HEK293 (cell line): ENCODE results near the gene S100A13.

Experiments
- CTCF ChIA-PET: fragments of 350-600 bp; formaldehyde crosslinking; extraction: SDS; loops from one replicate; lab custom pipeline; 2021; ENCODE audit warnings: antibody characterized with exemption; lab: Yijun Ruan, JAX
- POLR2A ChIA-PET: fragments of 300-600 bp; formaldehyde crosslinking; extraction: SDS; loops from one replicate; lab custom pipeline; 2020; ENCODE audit warnings: antibody characterized with exemption, inconsistent platforms; lab: Yijun Ruan, JAX
- H3K27ac ChIP-seq: fragments of 200-500 bp; sonication (Bioruptor generic); 2 replicates; pipeline ENCODE4 v1.5.1; 2014; ENCODE audit warnings: low read depth, low read length, control low read depth, inconsistent platforms; ENCODE audit errors: extremely low read depth
- H3K36me3 ChIP-seq, 2 experiments: fragments of 200-500 bp in 1 of 2; sonication (Bioruptor generic) in 1 of 2; 1 replicate in 1 of 2; 2 replicates in 1 of 2; pipeline ENCODE4 v1.5.1; 2014 to 2017; ENCODE audit warnings: inconsistent platforms in 2 of 2, low read length in 2 of 2; ENCODE audit not compliant: control insufficient read depth in 2 of 2, insufficient read depth in 1 of 2
- H3K4me1 ChIP-seq: fragments of 200-500 bp; sonication (Bioruptor generic); 2 replicates; pipeline ENCODE4 v1.5.1; 2014; ENCODE audit warnings: mild to moderate bottlenecking, low read length, inconsistent platforms; ENCODE audit not compliant: control insufficient read depth, insufficient read depth
- H3K4me3 ChIP-seq: 2 replicates; pipeline ENCODE4 v1.5.1; 2011; ENCODE audit warnings: low read depth, mild to moderate bottlenecking, control low read depth, low read length, moderate library complexity
- H3K9me3 ChIP-seq: fragments of 200-500 bp; sonication (Bioruptor generic); 2 replicates; pipeline ENCODE4 v1.5.1; 2014; ENCODE audit warnings: low read depth, low read length, inconsistent platforms; ENCODE audit not compliant: control insufficient read depth, insufficient read depth
- ATF2 ChIP-seq: fragments of 450-650 bp; formaldehyde crosslinking; IDR thresholded peaks from 2 replicates; pipeline ENCODE4 v1.5.1; 2016; ENCODE audit warnings: missing biosample characterization, missing genetic modification characterization, low read depth
- FEZF1 ChIP-seq: fragments of 450-650 bp; formaldehyde crosslinking; IDR thresholded peaks from 2 replicates; pipeline ENCODE4 v1.5.1; 2016; ENCODE audit warnings: missing biosample characterization, missing genetic modification characterization
- HIC1 ChIP-seq: fragments of 450-650 bp; formaldehyde crosslinking; IDR thresholded peaks from 2 replicates; pipeline ENCODE4 v1.5.1; 2016; ENCODE audit warnings: missing biosample characterization, missing genetic modification characterization
- SCRT1 ChIP-seq: fragments of 450-650 bp; formaldehyde crosslinking; IDR thresholded peaks from 2 replicates; pipeline ENCODE4 v1.5.1; 2016; ENCODE audit warnings: missing biosample characterization, missing genetic modification characterization, borderline replicate concordance
- SCRT2 ChIP-seq: fragments of 450-650 bp; formaldehyde crosslinking; IDR thresholded peaks from 2 replicates; pipeline ENCODE4 v1.5.1; 2016; ENCODE audit warnings: missing biosample characterization, missing genetic modification characterization
- ZNF146 ChIP-seq: fragments of 450-650 bp; formaldehyde crosslinking; IDR thresholded peaks from 2 replicates; pipeline ENCODE4 v1.5.1; 2016; ENCODE audit warnings: missing biosample characterization, missing genetic modification characterization
- ZNF16 ChIP-seq: fragments of 450-650 bp; formaldehyde crosslinking; IDR thresholded peaks from 2 replicates; pipeline ENCODE4 v1.5.1; 2016; ENCODE audit warnings: low read depth, missing biosample characterization, missing genetic modification characterization
- ZNF23 ChIP-seq: fragments of 450-650 bp; formaldehyde crosslinking; IDR thresholded peaks from 2 replicates; pipeline ENCODE4 v1.5.1; 2016; ENCODE audit warnings: missing biosample characterization, missing genetic modification characterization, borderline replicate concordance
- ZNF266 ChIP-seq: fragments of 450-650 bp; formaldehyde crosslinking; IDR thresholded peaks from 2 replicates; pipeline ENCODE4 v1.5.1; 2016; ENCODE audit warnings: missing biosample characterization, missing genetic modification characterization, low read depth
- ZNF501 ChIP-seq: fragments of 450-650 bp; formaldehyde crosslinking; IDR thresholded peaks from 2 replicates; pipeline ENCODE4 v1.5.1; 2016; ENCODE audit warnings: missing biosample characterization, missing genetic modification characterization
- ZNF621 ChIP-seq: fragments of 450-650 bp; formaldehyde crosslinking; IDR thresholded peaks from 2 replicates; pipeline ENCODE4 v1.5.1; 2017; ENCODE audit warnings: missing biosample characterization, missing genetic modification characterization
- ZNF629 ChIP-seq: fragments of 450-650 bp; formaldehyde crosslinking; IDR thresholded peaks from 2 replicates; pipeline ENCODE4 v1.5.1; 2017; ENCODE audit warnings: missing biosample characterization, missing genetic modification characterization
- ZNF76 ChIP-seq: fragments of 450-650 bp; formaldehyde crosslinking; IDR thresholded peaks from 2 replicates; pipeline ENCODE4; 2016; ENCODE audit warnings: low read depth, missing biosample characterization, missing genetic modification characterization, borderline replicate concordance
- ZNF776 ChIP-seq: fragments of 450-650 bp; formaldehyde crosslinking; IDR thresholded peaks from 2 replicates; pipeline ENCODE4 v1.5.0; 2017; ENCODE audit warnings: missing biosample characterization, missing genetic modification characterization, borderline replicate concordance
- TF ChIP-seq, protein P1 (sequence below): fragments of 450-650 bp; formaldehyde crosslinking; IDR thresholded peaks from 2 replicates; pipeline ENCODE4 v1.5.1; 2016; ENCODE audit warnings: missing biosample characterization, missing genetic modification characterization
- TF ChIP-seq, protein P2 (sequence below): fragments of 450-650 bp; formaldehyde crosslinking; IDR thresholded peaks from 2 replicates; pipeline ENCODE4 v1.5.1; 2016; ENCODE audit warnings: missing biosample characterization, missing genetic modification characterization
- TF ChIP-seq, protein P3 (sequence below): fragments of 450-650 bp; formaldehyde crosslinking; IDR thresholded peaks from 2 replicates; pipeline ENCODE4 v1.5.1; 2017; ENCODE audit warnings: missing biosample characterization, missing genetic modification characterization

S100A13 gene

GRCh38 chr1:153638261-153638660 lies 11.0 kb upstream of the S100A13 start (continued):
- TF ChIP-seq ZNF76 (tag by site-specific recombination) (no peak), ZNF621 (tag by site-specific recombination) (no peak)

- Histone ChIP-seq H3K9me3 (no peaks in the 10 kb centered on the region), H3K27ac (no peak overlapping the region), H3K4me1 (no peaks in the 10 kb centered on the region), H3K36me3 (peaks cover 44 to 62% of the 10 kb centered on the region in 2 experiments), H3K4me3 (no peak overlapping the region)
- TF ChIP-seq ZNF266 (tag by site-specific recombination) (no peak), HIC1 (tag by site-specific recombination) (no peak), ZNF146 (no peak), FEZF1 (peak; percentile 32; the same call in 1 of the 2 replicates), ATF2 (tag by site-specific recombination) (peak; percentile 65), ZNF629 (tag by site-specific recombination) (peak; percentile 60)
- TF ChIP-seq, protein P1, sequence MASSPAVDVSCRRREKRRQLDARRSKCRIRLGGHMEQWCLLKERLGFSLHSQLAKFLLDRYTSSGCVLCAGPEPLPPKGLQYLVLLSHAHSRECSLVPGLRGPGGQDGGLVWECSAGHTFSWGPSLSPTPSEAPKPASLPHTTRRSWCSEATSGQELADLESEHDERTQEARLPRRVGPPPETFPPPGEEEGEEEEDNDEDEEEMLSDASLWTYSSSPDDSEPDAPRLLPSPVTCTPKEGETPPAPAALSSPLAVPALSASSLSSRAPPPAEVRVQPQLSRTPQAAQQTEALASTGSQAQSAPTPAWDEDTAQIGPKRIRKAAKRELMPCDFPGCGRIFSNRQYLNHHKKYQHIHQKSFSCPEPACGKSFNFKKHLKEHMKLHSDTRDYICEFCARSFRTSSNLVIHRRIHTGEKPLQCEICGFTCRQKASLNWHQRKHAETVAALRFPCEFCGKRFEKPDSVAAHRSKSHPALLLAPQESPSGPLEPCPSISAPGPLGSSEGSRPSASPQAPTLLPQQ (tag by site-specific recombination) = 0 out of 2 replicates have a peak, but pooled peaks have one; percentile 24
- ChIA-PET POLR2A (no interaction called here), CTCF (interaction anchor here (2.0 kb wide), 1 partner anchor 9 kb away, joined by 9 read pairs; the partner anchor contains the start of gene S100A13)
Measured at GRCh38 chr1:153636312-153636711, 9.0 kb upstream of the S100A13 start.

- POLR2A ChIA-PET = interaction anchor here (2.4 to 2.5 kb wide), 2 partner anchors 11 to 17 kb away, joined by 17 to 25 read pairs; no protein-coding TSS in a partner anchor
- CTCF ChIA-PET = interaction anchor here (0.9 kb wide), 1 partner anchor 351 kb away, joined by 5 read pairs; the partner anchor contains the start of gene RAB13
- Histone ChIP-seq H3K36me3 (peaks cover 40 to 58% of the 10 kb centered on the region in 2 experiments), H3K9me3 (no peaks in the 10 kb centered on the region), H3K4me3 (no peak overlapping the region), H3K4me1 (no peaks in the 10 kb centered on the region), H3K27ac (no peak overlapping the region)
- peak; percentile 79 for TF ChIP-seq SCRT2
- TF ChIP-seq SCRT1 (tag by site-specific recombination) = peak; percentile 83
- TF ChIP-seq ZNF16 (tag by site-specific recombination) = no peak
Measured at GRCh38 chr1:153635872-153636271, 8.6 kb upstream of the S100A13 start.

- ChIA-PET POLR2A (interaction anchor here (0.5 to 2.5 kb wide), 41 partner anchors 9 to 993 kb away, joined by 3 to 34 read pairs (median 6); partner anchors contain the start of genes CREB3L4, ILF2, INTS3 and RPS27), CTCF (interaction anchor here (0.6 to 2.1 kb wide), 10 partner anchors 12 to 353 kb away, joined by 3 to 9 read pairs (median 3); no protein-coding TSS in a partner anchor)
- peak within 1 kb of the TSS; percentile 99 for H3K27ac ChIP-seq
- no peaks in the 10 kb centered on the region for H3K9me3 ChIP-seq
- peaks cover 26 to 39% of the 10 kb centered on the region in 2 experiments for H3K36me3 ChIP-seq
- H3K4me1 ChIP-seq = no peaks in the 10 kb centered on the region
- peak within 1 kb of the TSS; percentile 79 for H3K4me3 ChIP-seq
- TF ChIP-seq, protein P2, sequence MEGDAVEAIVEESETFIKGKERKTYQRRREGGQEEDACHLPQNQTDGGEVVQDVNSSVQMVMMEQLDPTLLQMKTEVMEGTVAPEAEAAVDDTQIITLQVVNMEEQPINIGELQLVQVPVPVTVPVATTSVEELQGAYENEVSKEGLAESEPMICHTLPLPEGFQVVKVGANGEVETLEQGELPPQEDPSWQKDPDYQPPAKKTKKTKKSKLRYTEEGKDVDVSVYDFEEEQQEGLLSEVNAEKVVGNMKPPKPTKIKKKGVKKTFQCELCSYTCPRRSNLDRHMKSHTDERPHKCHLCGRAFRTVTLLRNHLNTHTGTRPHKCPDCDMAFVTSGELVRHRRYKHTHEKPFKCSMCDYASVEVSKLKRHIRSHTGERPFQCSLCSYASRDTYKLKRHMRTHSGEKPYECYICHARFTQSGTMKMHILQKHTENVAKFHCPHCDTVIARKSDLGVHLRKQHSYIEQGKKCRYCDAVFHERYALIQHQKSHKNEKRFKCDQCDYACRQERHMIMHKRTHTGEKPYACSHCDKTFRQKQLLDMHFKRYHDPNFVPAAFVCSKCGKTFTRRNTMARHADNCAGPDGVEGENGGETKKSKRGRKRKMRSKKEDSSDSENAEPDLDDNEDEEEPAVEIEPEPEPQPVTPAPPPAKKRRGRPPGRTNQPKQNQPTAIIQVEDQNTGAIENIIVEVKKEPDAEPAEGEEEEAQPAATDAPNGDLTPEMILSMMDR (tag by site-specific recombination) = peak; percentile 30; the same call in 1 of the 2 replicates
- TF ChIP-seq, protein P3, sequence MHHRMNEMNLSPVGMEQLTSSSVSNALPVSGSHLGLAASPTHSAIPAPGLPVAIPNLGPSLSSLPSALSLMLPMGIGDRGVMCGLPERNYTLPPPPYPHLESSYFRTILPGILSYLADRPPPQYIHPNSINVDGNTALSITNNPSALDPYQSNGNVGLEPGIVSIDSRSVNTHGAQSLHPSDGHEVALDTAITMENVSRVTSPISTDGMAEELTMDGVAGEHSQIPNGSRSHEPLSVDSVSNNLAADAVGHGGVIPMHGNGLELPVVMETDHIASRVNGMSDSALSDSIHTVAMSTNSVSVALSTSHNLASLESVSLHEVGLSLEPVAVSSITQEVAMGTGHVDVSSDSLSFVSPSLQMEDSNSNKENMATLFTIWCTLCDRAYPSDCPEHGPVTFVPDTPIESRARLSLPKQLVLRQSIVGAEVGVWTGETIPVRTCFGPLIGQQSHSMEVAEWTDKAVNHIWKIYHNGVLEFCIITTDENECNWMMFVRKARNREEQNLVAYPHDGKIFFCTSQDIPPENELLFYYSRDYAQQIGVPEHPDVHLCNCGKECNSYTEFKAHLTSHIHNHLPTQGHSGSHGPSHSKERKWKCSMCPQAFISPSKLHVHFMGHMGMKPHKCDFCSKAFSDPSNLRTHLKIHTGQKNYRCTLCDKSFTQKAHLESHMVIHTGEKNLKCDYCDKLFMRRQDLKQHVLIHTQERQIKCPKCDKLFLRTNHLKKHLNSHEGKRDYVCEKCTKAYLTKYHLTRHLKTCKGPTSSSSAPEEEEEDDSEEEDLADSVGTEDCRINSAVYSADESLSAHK = 0 out of 2 replicates have a peak, but pooled peaks have one; percentile 13
- TF ChIP-seq ZNF23 (tag by site-specific recombination) (no peak), ZNF776 (no peak), ZNF501 (tag by site-specific recombination) (peak; percentile 100)
Measured at GRCh38 chr1:153633754-153634665, 6.7 kb upstream of the S100A13 start, which contains the start of gene CHTOP. TSS of gene CHTOP (plus strand) at chr1:153634066. CDS start at chr1:153636589, 2,523 bp downstream.
